Left lung (tissue), 10 donors: ENCODE measurements around the gene CD247. TPM values are rescaled to one million over a fixed set of nuclear protein-coding genes. Genes with fewer than 3 reads are reported as not detected.

Experiments
- ATAC-seq: fragments of 200-7000 bp; cut with Tn5 transposase; one replicate; pipeline ENCODE4 v1.9.1; 2020; ENCODE audit warnings: moderate library complexity
- DNase-seq, 4 donors: peaks; one replicate each; pipeline ENCODE4 v3.0.0-alpha.2; 2013 to 2020
- H3K27ac ChIP-seq, 2 donors: fragments of 200-600 bp; sonication (generic) in 1 of 2; one replicate each; pipeline versions ENCODE4 v1.5.0 to v1.8.0; 2020 to 2021
- H3K27me3 ChIP-seq, 2 donors: fragments of 200-600 bp; sonication (generic) in 1 of 2; one replicate each; pipeline versions ENCODE4 v1.5.0 to v1.8.0; 2020 to 2021
- H3K36me3 ChIP-seq, 2 donors: fragments of 200-600 bp; sonication (generic) in 1 of 2; one replicate each; pipeline versions ENCODE4 v1.5.0 to v1.8.0; 2020 to 2021
- H3K4me1 ChIP-seq, 2 donors: fragments of 200-600 bp; one replicate each; pipeline ENCODE4 v1.8.0; 2021
- H3K4me3 ChIP-seq, 2 donors: fragments of 200-600 bp; sonication (generic) in 1 of 2; one replicate each; pipeline versions ENCODE4 v1.5.0 to v1.8.0; 2020 to 2021; ENCODE audit warnings: mild to moderate bottlenecking in 1 of 2
- H3K9me3 ChIP-seq, 2 donors: fragments of 200-600 bp; sonication (generic) in 1 of 2; one replicate each; pipeline versions ENCODE4 v1.5.0 to v1.8.0; 2020 to 2021
- intact Hi-C, 2 donors: fragments of 100-400 bp; cut with DNase I; formaldehyde crosslinking; loops; one replicate each; pipeline versions ENCODE4 v1.11.2 to v1.14.2; 2022
- polyA plus RNA-seq, 6 donors: library from polyadenylated mRNA; unstranded; fragments of 120-200 nt; gene quantifications; one replicate each; pipeline ENCODE4 v1.2.1, GENCODE V29; 2013; ENCODE audit not compliant: insufficient read length in 6 of 6
- total RNA-seq, 2 donors: library from RNA; stranded (reverse); fragmentation: NEBNext Ultra II Directional; extraction: Animal tissue kit (Norgen Biotek cat#: 25700); gene quantifications; one replicate each; pipeline ENCODE4 v1.2.1, GENCODE V29; 2021
- TF ChIP-seq, protein P1 (sequence below), 2 donors: fragments of 200-600 bp; sonication (generic) in 1 of 2; IDR thresholded peaks; one replicate each; pipeline versions ENCODE4 v1.5.0 to v1.8.0; 2021; ENCODE audit warnings: antibody characterized with exemption in 2 of 2
- donor health status: DM: no; HTN: yes; CAD: no.
- donor health status: DM: no; HTN: no; CAD: no.

CD247 gene
- total and polyA plus RNA-seq, 8 donors, result 1.3 to 5.6 (median 1.9) TPM

DNA sequence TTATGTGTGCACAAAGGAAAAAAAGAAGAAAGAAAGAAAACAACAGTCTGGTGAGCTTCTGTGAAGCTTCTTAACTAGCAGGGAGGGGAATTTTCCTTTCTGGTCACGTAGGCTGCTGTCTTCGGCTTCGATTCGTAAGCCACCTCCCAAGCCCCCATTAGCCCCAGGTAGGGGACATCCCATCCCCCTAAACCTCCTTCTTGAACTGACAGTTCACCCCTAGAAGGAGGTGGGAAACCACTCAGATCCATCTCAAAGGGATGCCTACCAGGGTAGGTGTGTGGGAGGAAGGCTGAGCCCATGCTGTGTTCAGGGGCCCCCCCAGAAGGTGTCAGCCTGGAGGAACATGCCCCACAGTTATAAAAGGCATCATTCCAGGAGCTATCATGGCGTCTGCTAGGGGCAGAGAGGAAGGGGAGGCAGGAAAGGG, 25.8 kb downstream of the CD247 start:
- Histone ChIP-seq H3K9me3 (no peaks in the 10 kb centered on the region), H3K27me3 (peaks cover 0 to 8% of the 10 kb centered on the region in 2 donors), H3K4me1 (peaks cover 0 to 3% of the 10 kb centered on the region in 2 donors), H3K36me3 (no peaks in the 10 kb centered on the region), H3K4me3 (no peak overlapping the region), H3K27ac (no peak overlapping the region)
- DNase-seq (no peak), ATAC-seq (no peak)
- intact Hi-C loops, result no loop called here
- TF ChIP-seq, protein P1, sequence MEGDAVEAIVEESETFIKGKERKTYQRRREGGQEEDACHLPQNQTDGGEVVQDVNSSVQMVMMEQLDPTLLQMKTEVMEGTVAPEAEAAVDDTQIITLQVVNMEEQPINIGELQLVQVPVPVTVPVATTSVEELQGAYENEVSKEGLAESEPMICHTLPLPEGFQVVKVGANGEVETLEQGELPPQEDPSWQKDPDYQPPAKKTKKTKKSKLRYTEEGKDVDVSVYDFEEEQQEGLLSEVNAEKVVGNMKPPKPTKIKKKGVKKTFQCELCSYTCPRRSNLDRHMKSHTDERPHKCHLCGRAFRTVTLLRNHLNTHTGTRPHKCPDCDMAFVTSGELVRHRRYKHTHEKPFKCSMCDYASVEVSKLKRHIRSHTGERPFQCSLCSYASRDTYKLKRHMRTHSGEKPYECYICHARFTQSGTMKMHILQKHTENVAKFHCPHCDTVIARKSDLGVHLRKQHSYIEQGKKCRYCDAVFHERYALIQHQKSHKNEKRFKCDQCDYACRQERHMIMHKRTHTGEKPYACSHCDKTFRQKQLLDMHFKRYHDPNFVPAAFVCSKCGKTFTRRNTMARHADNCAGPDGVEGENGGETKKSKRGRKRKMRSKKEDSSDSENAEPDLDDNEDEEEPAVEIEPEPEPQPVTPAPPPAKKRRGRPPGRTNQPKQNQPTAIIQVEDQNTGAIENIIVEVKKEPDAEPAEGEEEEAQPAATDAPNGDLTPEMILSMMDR (IDR thresholded peaks at IDR 0.05), result no peak

DNA sequence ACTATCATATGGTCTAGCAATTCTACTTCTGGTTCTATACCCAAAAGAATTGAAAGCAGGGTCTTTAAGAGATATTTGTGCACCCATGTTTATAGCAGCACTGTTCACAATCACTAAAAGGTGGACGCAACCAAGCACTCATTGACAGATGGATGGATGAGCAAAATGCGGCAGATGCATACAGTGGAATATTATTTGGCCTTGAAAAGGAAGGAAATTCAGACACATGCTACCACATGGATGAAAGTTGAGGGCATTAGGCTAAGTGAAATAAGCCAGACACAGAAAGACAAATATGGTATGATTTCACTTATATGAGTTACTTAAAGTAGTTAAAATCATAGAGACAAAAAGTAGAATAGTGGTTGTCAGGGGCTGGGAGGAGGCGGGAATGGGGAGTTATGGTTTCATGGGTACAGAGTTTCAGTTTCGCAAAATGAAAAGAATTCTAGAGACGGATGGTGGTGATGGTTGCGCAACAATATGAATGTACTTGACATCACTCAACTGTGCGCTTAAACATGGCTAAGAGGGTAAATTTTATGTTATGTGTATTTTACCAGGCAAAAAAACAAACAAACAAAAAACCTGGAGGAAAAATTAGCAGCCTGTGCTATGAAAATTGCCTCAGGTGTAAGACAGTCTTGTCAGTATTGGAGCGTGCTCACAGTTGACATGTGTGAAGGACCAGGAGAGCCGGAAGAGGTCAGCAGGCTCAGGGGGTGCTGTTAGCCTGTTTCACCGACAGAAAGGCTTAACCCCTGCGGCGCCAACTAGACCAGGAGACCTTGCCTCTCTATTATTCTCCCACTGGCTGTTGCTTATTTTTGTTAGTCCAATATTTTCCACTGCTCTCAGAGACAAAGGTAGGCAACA, 26.5 kb downstream of the CD247 start:
- intact Hi-C loops, result no loop called here
- ATAC-seq (peak; percentile 74), DNase-seq (peak in 2 of 4 donors; percentile 9 to 62)
- Histone ChIP-seq H3K36me3 (no peaks in the 10 kb centered on the region), H3K4me3 (no peak overlapping the region), H3K27ac (no peak overlapping the region), H3K9me3 (no peaks in the 10 kb centered on the region), H3K4me1 (peaks cover 0 to 3% of the 10 kb centered on the region in 2 donors), H3K27me3 (peaks cover 0 to 8% of the 10 kb centered on the region in 2 donors)
- TF ChIP-seq, protein P1 (IDR thresholded peaks at IDR 0.05), result no peak

DNA sequence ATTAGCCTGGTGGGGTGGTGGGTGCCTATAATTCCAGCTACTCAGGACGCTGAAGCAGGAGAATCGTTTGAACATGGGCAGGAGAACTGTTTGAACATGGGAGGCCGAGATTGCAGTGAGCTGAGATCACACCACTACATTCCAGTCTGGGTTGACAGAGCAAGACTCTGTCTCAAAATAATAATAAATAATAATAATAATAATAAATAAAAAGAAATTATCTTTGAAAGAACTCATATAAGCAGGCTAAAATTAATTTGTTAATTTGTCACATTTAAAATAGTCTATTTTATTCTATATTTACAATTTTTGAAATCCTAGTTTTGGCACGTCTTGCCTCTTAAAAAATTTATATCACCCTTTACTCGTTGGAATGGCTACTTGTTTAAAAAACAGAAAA, 27.6 kb downstream of the CD247 start:
- intact Hi-C loops, result no loop called here
- H3K27me3 ChIP-seq, result peaks cover 0 to 8% of the 10 kb centered on the region in 2 donors
- ATAC-seq (no peak), DNase-seq (no peak)
- H3K4me3 ChIP-seq, result no peak overlapping the region
- H3K9me3 ChIP-seq, result no peaks in the 10 kb centered on the region
- no peak overlapping the region for H3K27ac ChIP-seq
- TF ChIP-seq, protein P1 (IDR thresholded peaks at IDR 0.05), result no peak
- H3K36me3 ChIP-seq, result no peaks in the 10 kb centered on the region
- H3K4me1 ChIP-seq, result peaks cover 0 to 3% of the 10 kb centered on the region in 2 donors

DNA sequence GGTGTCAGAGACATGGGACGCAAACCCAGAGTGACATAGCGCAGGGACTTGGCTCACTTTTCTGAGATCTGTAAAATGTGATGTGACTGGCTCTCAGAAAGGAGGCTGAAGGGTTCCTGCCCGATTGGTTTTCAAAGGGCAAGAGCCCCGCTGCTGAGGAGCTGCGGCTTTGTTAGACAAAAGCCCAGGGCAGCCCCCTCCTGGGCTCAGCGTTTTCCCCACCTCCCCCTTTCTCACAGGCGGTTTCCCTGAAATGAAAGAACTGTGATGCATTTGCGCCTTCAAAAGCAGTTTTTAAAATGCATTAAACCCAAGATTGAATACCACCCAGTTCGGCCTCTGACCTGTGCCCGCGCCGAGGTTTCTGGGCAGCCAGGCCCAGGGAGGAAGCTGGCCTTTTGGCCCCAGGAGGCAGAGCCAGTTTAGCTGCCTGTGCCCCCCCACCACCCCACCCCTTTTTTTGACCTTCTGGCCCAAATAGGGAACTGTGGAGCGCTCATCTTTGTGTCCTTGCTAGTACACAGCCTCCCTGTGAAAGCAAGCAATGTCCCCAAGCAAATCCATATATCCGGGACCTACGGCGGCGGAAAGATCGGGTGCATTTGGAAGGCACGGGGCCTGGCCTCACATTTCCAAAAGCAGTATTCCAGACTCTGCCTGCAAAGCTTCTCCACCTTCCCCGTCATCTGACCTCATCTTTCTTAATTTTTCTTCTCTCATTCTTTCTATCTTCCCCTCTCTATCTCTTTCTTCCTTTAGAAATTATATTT, 28.6 kb downstream of the CD247 start:
- intact Hi-C loops, result no loop called here
- peaks cover 0 to 3% of the 10 kb centered on the region in 2 donors for H3K4me1 ChIP-seq

More for the DNA sequence above, 28.6 kb downstream of the CD247 start:
- Histone ChIP-seq H3K27ac (no peak overlapping the region), H3K27me3 (peaks cover 0 to 6% of the 10 kb centered on the region in 2 donors), H3K36me3 (no peaks in the 10 kb centered on the region), H3K9me3 (no peaks in the 10 kb centered on the region), H3K4me3 (no peak overlapping the region)
- DNase-seq (no peak), ATAC-seq (no peak)
- TF ChIP-seq, protein P1 (IDR thresholded peaks at IDR 0.05), result no peak
